A673 (cell line): Measurements from ENCODE around the gene CEP68.

Source experiments
- EZH2 ChIP-seq: fragments of 200-600 bp; sonication (generic); IDR thresholded peaks from 2 replicates; pipeline ENCODE4 v1.6.1; 2017; ENCODE audit warnings: borderline replicate concordance, low read depth, mild to moderate bottlenecking, mixed read lengths, antibody characterized with exemption, low read length; ENCODE audit not compliant: poor library complexity, severe bottlenecking
- TF ChIP-seq, protein P1 (sequence below): fragments of 300-800, 200-600 bp; sonication (generic); conservative IDR thresholded peaks from 2 replicates; pipeline ENCODE4 v1.5.1; 2017; ENCODE audit warnings: low read depth, mild to moderate bottlenecking, antibody characterized with exemption, low read length, moderate library complexity, mixed read lengths

DNA sequence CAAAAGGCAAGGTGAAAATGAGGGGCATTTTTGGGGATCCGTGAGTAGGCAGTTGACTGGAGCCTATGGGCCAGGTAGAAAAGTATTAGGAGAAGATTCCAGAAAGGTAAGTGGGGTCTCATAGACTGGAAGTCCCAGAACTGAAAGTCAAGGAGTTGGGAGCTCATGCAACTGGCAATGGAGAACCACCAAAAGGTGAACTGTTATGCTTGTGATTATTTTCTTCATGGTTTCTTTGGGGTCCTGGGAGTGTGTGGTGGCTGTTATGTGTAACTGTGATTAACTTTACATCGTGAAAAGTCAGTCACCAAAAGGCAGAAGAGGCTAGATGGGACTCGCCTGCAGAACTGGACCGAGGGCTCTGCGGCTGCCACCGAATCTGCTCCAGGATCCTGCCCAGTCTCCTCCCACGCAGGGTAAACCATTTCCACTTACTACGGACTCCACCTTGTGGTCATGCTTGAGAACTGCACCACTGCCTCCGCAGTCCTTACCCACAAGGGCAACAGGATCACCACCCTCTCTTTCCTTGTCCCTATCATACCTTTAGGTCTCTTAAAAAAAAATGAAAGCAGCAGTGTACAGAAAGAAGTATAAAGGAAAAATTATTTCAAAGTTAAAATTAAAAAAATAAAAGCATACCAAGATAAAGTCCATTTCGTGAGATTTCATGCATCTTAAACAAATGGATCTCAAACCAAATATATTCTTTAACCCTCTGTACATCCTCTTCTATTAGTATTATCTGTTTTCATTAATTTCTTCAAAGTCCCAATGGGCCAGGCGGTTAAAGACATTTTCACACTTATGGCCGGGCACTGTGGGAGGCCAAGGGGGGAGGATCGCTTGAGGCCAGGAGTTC, 15.6 kb upstream of the CEP68 start:
- no peak for TF ChIP-seq EZH2
- TF ChIP-seq, protein P1, sequence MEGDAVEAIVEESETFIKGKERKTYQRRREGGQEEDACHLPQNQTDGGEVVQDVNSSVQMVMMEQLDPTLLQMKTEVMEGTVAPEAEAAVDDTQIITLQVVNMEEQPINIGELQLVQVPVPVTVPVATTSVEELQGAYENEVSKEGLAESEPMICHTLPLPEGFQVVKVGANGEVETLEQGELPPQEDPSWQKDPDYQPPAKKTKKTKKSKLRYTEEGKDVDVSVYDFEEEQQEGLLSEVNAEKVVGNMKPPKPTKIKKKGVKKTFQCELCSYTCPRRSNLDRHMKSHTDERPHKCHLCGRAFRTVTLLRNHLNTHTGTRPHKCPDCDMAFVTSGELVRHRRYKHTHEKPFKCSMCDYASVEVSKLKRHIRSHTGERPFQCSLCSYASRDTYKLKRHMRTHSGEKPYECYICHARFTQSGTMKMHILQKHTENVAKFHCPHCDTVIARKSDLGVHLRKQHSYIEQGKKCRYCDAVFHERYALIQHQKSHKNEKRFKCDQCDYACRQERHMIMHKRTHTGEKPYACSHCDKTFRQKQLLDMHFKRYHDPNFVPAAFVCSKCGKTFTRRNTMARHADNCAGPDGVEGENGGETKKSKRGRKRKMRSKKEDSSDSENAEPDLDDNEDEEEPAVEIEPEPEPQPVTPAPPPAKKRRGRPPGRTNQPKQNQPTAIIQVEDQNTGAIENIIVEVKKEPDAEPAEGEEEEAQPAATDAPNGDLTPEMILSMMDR, result peak; percentile 95
